HepG2 (cell line): Measurements from ENCODE around the gene FOSL2. TPM values are rescaled to one million over a fixed set of nuclear protein-coding genes. Genes with fewer than 3 reads are reported as not detected.
A peak's percentile ranks its signal among the peaks of the same experiment; 100 is the strongest.

Source experiments
- ELK4 ChIP-seq: sonication (generic); formaldehyde crosslinking; IDR thresholded peaks from 2 replicates; pipeline ENCODE4 v1.9.0; 2021; ENCODE audit warnings: missing genetic modification reagents, borderline replicate concordance
- KDM6A ChIP-seq: IDR thresholded peaks from 2 replicates; pipeline ENCODE4 v1.6.1; 2016; ENCODE audit warnings: low read depth
- NKX3-1 ChIP-seq: sonication (generic); formaldehyde crosslinking; IDR thresholded peaks from 2 replicates; pipeline ENCODE4 v1.5.0; 2020; ENCODE audit warnings: missing genetic modification reagents
- NRL ChIP-seq: sonication (generic); formaldehyde crosslinking; IDR thresholded peaks from 2 replicates; pipeline ENCODE4 v1.5.0; 2020; ENCODE audit warnings: missing genetic modification reagents, mild to moderate bottlenecking, moderate library complexity, borderline replicate concordance
- STAG1 ChIP-seq: sonication (generic); formaldehyde crosslinking; IDR thresholded peaks from 2 replicates; pipeline ENCODE4 v1.4.0; 2020; ENCODE audit warnings: missing genetic modification reagents
- SYNCRIP ChIP-seq: fragments of 200-400 bp; formaldehyde crosslinking; IDR thresholded peaks from 2 replicates; pipeline ENCODE4 v1.6.1; 2018; ENCODE audit warnings: mild to moderate bottlenecking, low read depth, low read length; ENCODE audit not compliant: insufficient read depth
- TBX3 ChIP-seq: fragments of 450-650 bp; IDR thresholded peaks from 2 replicates; pipeline ENCODE4 v1.6.1; 2017; ENCODE audit warnings: antibody characterized with exemption, mild to moderate bottlenecking, inconsistent platforms, borderline replicate concordance
- ZFP36L2 ChIP-seq: sonication (generic); formaldehyde crosslinking; IDR thresholded peaks from 2 replicates; pipeline ENCODE4 v1.4.0; 2020; ENCODE audit warnings: missing genetic modification reagents
- ZFYVE20 ChIP-seq: sonication (generic); formaldehyde crosslinking; IDR thresholded peaks from 2 replicates; pipeline ENCODE4 v1.8.0; 2023; ENCODE audit warnings: low read depth, mild to moderate bottlenecking, moderate library complexity, missing genetic modification reagents, borderline replicate concordance
- ZIK1 ChIP-seq: sonication (generic); formaldehyde crosslinking; IDR thresholded peaks from 2 replicates; pipeline ENCODE4 v1.5.0; 2020; ENCODE audit warnings: mild to moderate bottlenecking, low read depth, missing genetic modification reagents, borderline replicate concordance
- ZNF10 ChIP-seq: sonication (generic); formaldehyde crosslinking; IDR thresholded peaks from 2 replicates; pipeline ENCODE4 v1.4.0; 2020; ENCODE audit warnings: mild to moderate bottlenecking, low read depth, missing genetic modification reagents, borderline replicate concordance
- ZNF383 ChIP-seq: sonication (generic); formaldehyde crosslinking; IDR thresholded peaks from 2 replicates; pipeline ENCODE4 v1.4.0; 2020; ENCODE audit warnings: missing genetic modification reagents, mild to moderate bottlenecking, borderline replicate concordance
- ZNF563 ChIP-seq: sonication (generic); formaldehyde crosslinking; IDR thresholded peaks from 2 replicates; pipeline ENCODE4 v1.8.0; 2022; ENCODE audit warnings: mild to moderate bottlenecking, moderate library complexity, missing genetic modification reagents
- ZNF816 ChIP-seq: sonication (generic); formaldehyde crosslinking; IDR thresholded peaks from 2 replicates; pipeline ENCODE4 v1.8.0; 2022; ENCODE audit warnings: missing genetic modification reagents, mild to moderate bottlenecking, borderline replicate concordance
- ZNF839 ChIP-seq: sonication (generic); formaldehyde crosslinking; IDR thresholded peaks from 2 replicates; pipeline ENCODE4 v1.4.0; 2020; ENCODE audit warnings: missing genetic modification reagents, mild to moderate bottlenecking, borderline replicate concordance
- polyA plus RNA-seq, 8 experiments: library from polyadenylated mRNA; depleted of rRNA in 3 of 8; stranded (reverse) in 7 of 8; unstranded in 1 of 8; fragments of >200 nt; fragmentation: Illumina TruSeq in 4 of 8; extraction: Trizol in 4 of 8; gene quantifications; 2 replicates each; pipeline versions ENCODE4 v1.2.1 to v1.2.3, GENCODE V29; 2011 to 2016; ENCODE audit warnings: low read depth in 4 of 8, missing spikeins in 1 of 8, mixed read lengths in 1 of 8; ENCODE audit not compliant: insufficient read depth in 1 of 8
- total RNA-seq, 5 experiments: library from RNA; depleted of rRNA; stranded (reverse); fragments of >200 nt; fragmentation: Illumina TruSeq; extraction: Trizol; gene quantifications; 2 replicates each; pipeline ENCODE4 v1.2.3, GENCODE V29; 2016; ENCODE audit warnings: low read depth in 1 of 5
- TF ChIP-seq, protein P1 (sequence below): sonication (generic); formaldehyde crosslinking; IDR thresholded peaks from 2 replicates; pipeline ENCODE4 v1.5.1; 2020; ENCODE audit warnings: mild to moderate bottlenecking, missing genetic modification reagents
- TF ChIP-seq, protein P2 (sequence below): sonication (generic); formaldehyde crosslinking; IDR thresholded peaks from 2 replicates; pipeline ENCODE4 v1.4.0; 2020; ENCODE audit warnings: missing genetic modification reagents
- TF ChIP-seq, protein P3 (sequence below): sonication (generic); formaldehyde crosslinking; conservative IDR thresholded peaks from 2 replicates; pipeline ENCODE4 v1.8.0; 2022; ENCODE audit warnings: missing genetic modification reagents

Gene FOSL2
- total and polyA plus RNA-seq, 2 of the 13 experiments (the other 11 are each of a cell fraction or from before 2014, with no cell fraction given): 3.4 to 18.1 TPM

GRCh38 chr2:28452534-28453081, 60.0 kb downstream of the FOSL2 start (continued):
- TF ChIP-seq, protein P1, sequence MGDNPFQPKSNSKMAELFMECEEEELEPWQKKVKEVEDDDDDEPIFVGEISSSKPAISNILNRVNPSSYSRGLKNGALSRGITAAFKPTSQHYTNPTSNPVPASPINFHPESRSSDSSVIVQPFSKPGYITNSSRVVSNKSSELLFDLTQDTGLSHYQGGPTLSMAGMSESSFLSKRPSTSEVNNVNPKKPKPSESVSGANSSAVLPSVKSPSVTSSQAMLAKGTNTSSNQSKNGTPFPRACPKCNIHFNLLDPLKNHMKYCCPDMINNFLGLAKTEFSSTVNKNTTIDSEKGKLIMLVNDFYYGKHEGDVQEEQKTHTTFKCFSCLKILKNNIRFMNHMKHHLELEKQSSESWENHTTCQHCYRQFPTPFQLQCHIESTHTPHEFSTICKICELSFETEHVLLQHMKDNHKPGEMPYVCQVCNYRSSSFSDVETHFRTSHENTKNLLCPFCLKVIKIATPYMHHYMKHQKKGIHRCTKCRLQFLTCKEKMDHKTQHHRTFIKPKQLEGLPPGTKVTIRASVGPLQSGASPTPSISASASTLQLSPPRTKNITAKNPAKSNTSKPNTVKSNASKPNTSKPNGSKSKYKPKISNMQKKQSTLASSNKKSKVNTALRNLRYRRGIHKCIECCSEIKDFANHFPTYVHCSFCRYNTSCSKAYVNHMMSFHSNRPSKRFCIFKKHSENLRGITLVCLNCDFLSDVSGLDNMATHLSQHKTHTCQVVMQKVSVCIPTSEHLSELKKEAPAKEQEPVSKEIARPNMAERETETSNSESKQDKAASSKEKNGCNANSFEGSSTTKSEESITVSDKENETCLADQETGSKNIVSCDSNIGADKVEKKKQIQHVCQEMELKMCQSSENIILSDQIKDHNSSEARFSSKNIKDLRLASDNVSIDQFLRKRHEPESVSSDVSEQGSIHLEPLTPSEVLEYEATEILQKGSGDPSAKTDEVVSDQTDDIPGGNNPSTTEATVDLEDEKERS (CRISPR knock-in tag): 0 out of 2 replicates have a peak, but pooled peaks have one; percentile 32
- TF ChIP-seq ZNF839 (CRISPR knock-in tag) (no peak), ZFYVE20 (CRISPR knock-in tag) (no peak), ELK4 (CRISPR knock-in tag) (no peak), ZNF383 (CRISPR knock-in tag) (no peak), SYNCRIP (no peak), ZNF816 (CRISPR knock-in tag) (no peak), KDM6A (CRISPR knock-in tag) (no peak), STAG1 (CRISPR knock-in tag) (peak; percentile 98), ZFP36L2 (no peak), NRL (CRISPR knock-in tag) (no peak), ZNF10 (no peak), ZNF563 (CRISPR knock-in tag) (no peak), ZIK1 (CRISPR knock-in tag) (no peak), NKX3-1 (no peak), TBX3 (no peak)
- TF ChIP-seq, protein P2, sequence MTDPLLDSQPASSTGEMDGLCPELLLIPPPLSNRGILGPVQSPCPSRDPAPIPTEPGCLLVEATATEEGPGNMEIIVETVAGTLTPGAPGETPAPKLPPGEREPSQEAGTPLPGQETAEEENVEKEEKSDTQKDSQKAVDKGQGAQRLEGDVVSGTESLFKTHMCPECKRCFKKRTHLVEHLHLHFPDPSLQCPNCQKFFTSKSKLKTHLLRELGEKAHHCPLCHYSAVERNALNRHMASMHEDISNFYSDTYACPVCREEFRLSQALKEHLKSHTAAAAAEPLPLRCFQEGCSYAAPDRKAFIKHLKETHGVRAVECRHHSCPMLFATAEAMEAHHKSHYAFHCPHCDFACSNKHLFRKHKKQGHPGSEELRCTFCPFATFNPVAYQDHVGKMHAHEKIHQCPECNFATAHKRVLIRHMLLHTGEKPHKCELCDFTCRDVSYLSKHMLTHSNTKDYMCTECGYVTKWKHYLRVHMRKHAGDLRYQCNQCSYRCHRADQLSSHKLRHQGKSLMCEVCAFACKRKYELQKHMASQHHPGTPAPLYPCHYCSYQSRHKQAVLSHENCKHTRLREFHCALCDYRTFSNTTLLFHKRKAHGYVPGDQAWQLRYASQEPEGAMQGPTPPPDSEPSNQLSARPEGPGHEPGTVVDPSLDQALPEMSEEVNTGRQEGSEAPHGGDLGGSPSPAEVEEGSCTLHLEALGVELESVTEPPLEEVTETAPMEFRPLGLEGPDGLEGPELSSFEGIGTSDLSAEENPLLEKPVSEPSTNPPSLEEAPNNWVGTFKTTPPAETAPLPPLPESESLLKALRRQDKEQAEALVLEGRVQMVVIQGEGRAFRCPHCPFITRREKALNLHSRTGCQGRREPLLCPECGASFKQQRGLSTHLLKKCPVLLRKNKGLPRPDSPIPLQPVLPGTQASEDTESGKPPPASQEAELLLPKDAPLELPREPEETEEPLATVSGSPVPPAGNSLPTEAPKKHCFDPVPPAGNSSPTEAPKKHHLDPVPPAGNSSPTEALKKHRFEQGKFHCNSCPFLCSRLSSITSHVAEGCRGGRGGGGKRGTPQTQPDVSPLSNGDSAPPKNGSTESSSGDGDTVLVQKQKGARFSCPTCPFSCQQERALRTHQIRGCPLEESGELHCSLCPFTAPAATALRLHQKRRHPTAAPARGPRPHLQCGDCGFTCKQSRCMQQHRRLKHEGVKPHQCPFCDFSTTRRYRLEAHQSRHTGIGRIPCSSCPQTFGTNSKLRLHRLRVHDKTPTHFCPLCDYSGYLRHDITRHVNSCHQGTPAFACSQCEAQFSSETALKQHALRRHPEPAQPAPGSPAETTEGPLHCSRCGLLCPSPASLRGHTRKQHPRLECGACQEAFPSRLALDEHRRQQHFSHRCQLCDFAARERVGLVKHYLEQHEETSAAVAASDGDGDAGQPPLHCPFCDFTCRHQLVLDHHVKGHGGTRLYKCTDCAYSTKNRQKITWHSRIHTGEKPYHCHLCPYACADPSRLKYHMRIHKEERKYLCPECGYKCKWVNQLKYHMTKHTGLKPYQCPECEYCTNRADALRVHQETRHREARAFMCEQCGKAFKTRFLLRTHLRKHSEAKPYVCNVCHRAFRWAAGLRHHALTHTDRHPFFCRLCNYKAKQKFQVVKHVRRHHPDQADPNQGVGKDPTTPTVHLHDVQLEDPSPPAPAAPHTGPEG (CRISPR knock-in tag): no peak
- TF ChIP-seq, protein P3, sequence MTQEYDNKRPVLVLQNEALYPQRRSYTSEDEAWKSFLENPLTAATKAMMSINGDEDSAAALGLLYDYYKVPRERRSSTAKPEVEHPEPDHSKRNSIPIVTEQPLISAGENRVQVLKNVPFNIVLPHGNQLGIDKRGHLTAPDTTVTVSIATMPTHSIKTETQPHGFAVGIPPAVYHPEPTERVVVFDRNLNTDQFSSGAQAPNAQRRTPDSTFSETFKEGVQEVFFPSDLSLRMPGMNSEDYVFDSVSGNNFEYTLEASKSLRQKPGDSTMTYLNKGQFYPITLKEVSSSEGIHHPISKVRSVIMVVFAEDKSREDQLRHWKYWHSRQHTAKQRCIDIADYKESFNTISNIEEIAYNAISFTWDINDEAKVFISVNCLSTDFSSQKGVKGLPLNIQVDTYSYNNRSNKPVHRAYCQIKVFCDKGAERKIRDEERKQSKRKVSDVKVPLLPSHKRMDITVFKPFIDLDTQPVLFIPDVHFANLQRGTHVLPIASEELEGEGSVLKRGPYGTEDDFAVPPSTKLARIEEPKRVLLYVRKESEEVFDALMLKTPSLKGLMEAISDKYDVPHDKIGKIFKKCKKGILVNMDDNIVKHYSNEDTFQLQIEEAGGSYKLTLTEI (CRISPR knock-in tag): no peak
